Muscle of back (tissue), 11 donors: Measurements from ENCODE around the gene NGLY1. TPM values are rescaled to one million over a fixed set of nuclear protein-coding genes. Genes with fewer than 3 reads are reported as not detected.

Source experiments
- DNase-seq, 3 donors: peaks; one replicate each; pipeline versions ENCODE4 v3.0.0 to v3.0.0-alpha.2; 2013
- polyA plus RNA-seq, 10 donors: library from polyadenylated mRNA; unstranded; fragments of 120-200 nt; gene quantifications; one replicate each; pipeline ENCODE4 v1.2.1, GENCODE V29; 2013; ENCODE audit not compliant: insufficient read length in 10 of 10

NGLY1 gene
- polyA plus RNA-seq, 10 donors, result 28.4 to 41.3 (median 35.5) TPM

- DNase-seq, result no peak
These were observed 63.9 kb downstream of the NGLY1 start for GRCh38 chr3:25719321-25719720.

GRCh38 chr3:25713341-25713985, 69.8 kb downstream of the NGLY1 start:
- DNase-seq, result no peak

GRCh38 chr3:25711090-25711489, 72.2 kb downstream of the NGLY1 start:
- no peak for DNase-seq

GRCh38 chr3:25708036-25708435, 75.2 kb downstream of the NGLY1 start:
- no peak for DNase-seq

GRCh38 chr3:25707268-25707926, 75.8 kb downstream of the NGLY1 start:
- no peak for DNase-seq

GRCh38 chr3:25706213-25706612, 77.0 kb downstream of the NGLY1 start:
- DNase-seq, result no peak

GRCh38 chr3:25697553-25697952, 85.7 kb downstream of the NGLY1 start:
- no peak for DNase-seq

GRCh38 chr3:25695731-25696420, 87.4 kb downstream of the NGLY1 start:
- peak in 1 of 3 donors; percentile 13 for DNase-seq

GRCh38 chr3:25693238-25693637, 90.0 kb downstream of the NGLY1 start:
- DNase-seq, result no peak

- peak in 2 of 3 donors; percentile 27 to 80 for DNase-seq
These were observed 90.9 kb downstream of the NGLY1 start for GRCh38 chr3:25692341-25692740.

GRCh38 chr3:25690768-25691533, 92.3 kb downstream of the NGLY1 start:
- no peak for DNase-seq

- DNase-seq, result no peak
These were observed 94.0 kb downstream of the NGLY1 start for GRCh38 chr3:25689226-25689625.

GRCh38 chr3:25687742-25688141, 95.5 kb downstream of the NGLY1 start:
- no peak for DNase-seq

- DNase-seq, result no peak
These were observed 96.5 kb downstream of the NGLY1 start for GRCh38 chr3:25686766-25687165.

- DNase-seq, result no peak
These were observed 99.4 kb downstream of the NGLY1 start for GRCh38 chr3:25683882-25684281.

- no peak for DNase-seq
These were observed 99.8 kb downstream of the NGLY1 start for GRCh38 chr3:25683410-25683809.

- no peak for DNase-seq
These were observed 103.5 kb downstream of the NGLY1 start for GRCh38 chr3:25679642-25680302.

GRCh38 chr3:25679166-25679565, 104.1 kb downstream of the NGLY1 start:
- DNase-seq, result no peak

GRCh38 chr3:25678581-25678980, 104.7 kb downstream of the NGLY1 start:
- no peak for DNase-seq

- DNase-seq, result no peak
These were observed 106.1 kb downstream of the NGLY1 start for GRCh38 chr3:25677121-25677520.

- DNase-seq, result no peak
These were observed 108.6 kb downstream of the NGLY1 start for GRCh38 chr3:25674670-25675069.
